Activated CD8-positive, alpha-beta T cell treated with anti-CD3 and anti-CD28 coated beads for 36 hours (primary cell): Measurements from ENCODE around the gene PUS1. TPM values are rescaled to one million over a fixed set of nuclear protein-coding genes. Genes with fewer than 3 reads are reported as not detected.
A peak's percentile ranks its signal among the peaks of the same experiment; 100 is the strongest.

Experiments
- ATAC-seq: fragments of 200-7000 bp; cut with Tn5 transposase; one replicate; pipeline ENCODE4 v1.10.0; 2021; ENCODE audit warnings: mild to moderate bottlenecking, moderate library complexity
- CTCF ChIA-PET: fragments of 350-600 bp; sonication (Branson Sonifier 250); formaldehyde crosslinking; loops from one replicate; lab custom pipeline; 2021; ENCODE audit warnings: antibody characterized with exemption; lab: Charles Lee
- POLR2A ChIA-PET: fragments of 350-600 bp; sonication (Branson Sonifier 250); formaldehyde crosslinking; loops from one replicate; lab custom pipeline; 2021; ENCODE audit warnings: antibody characterized with exemption; lab: Charles Lee
- DNase-seq: peaks from one replicate; pipeline ENCODE4 v3.0.0-alpha.2; 2020
- H3K27ac Mint-ChIP-seq: one replicate; pipeline ENCODE4 v1.8.0; 2021; ENCODE audit warnings: mild to moderate bottlenecking, mixed read lengths
- H3K27me3 Mint-ChIP-seq: one replicate; pipeline ENCODE4 v1.8.0; 2021; ENCODE audit warnings: mixed read lengths
- H3K36me3 Mint-ChIP-seq: one replicate; pipeline ENCODE4 v1.8.0; 2021; ENCODE audit warnings: low read depth, mixed read lengths
- H3K4me1 Mint-ChIP-seq: one replicate; pipeline ENCODE4 v1.8.0; 2021; ENCODE audit warnings: low read depth, mixed read lengths
- H3K4me3 Mint-ChIP-seq: one replicate; pipeline ENCODE4 v1.8.0; 2021; ENCODE audit warnings: mild to moderate bottlenecking, moderate library complexity, mixed read lengths
- H3K9me3 Mint-ChIP-seq: one replicate; pipeline ENCODE4 v1.8.0; 2021; ENCODE audit warnings: mixed read lengths
- CTCF ChIP-seq: fragments of 200-600 bp; IDR thresholded peaks from one replicate; pipeline ENCODE4 v1.8.0; 2022; ENCODE audit warnings: antibody characterized with exemption, mild to moderate bottlenecking
- intact Hi-C: fragments of 100-400 bp; cut with micrococcal nuclease; formaldehyde crosslinking; loops from one replicate; pipeline ENCODE4 v1.10.0; 2022
- total RNA-seq, 2 experiments: library from RNA; stranded (reverse); gene quantifications; one replicate each; pipeline ENCODE4 v1.2.3, GENCODE V29; 2021

Gene PUS1
- total RNA-seq, 2 experiments from 2014 or later = 68.2 to 71.7 TPM

GRCh38 chr12:131927110-131928079, 1.7 kb upstream of the PUS1 start:
- no peaks in the 10 kb centered on the region for H3K9me3 Mint-ChIP-seq
- no peak for TF ChIP-seq CTCF
- H3K4me3 Mint-ChIP-seq = peak overlapping the region; percentile 94
- peaks cover 20% of the 10 kb centered on the region for H3K36me3 Mint-ChIP-seq
- intact Hi-C loops = no loop called here
- no peak overlapping the region for H3K27ac Mint-ChIP-seq
- ATAC-seq (no peak), DNase-seq (no peak)
- H3K27me3 Mint-ChIP-seq = no peaks in the 10 kb centered on the region
- ChIA-PET POLR2A (interaction anchor here (1.0 to 1.2 kb wide), 2 partner anchors 23 to 31 kb away, joined by 3 to 6 read pairs; partner anchors contain the start of gene EP400), CTCF (no interaction called here)
- peaks cover 18% of the 10 kb centered on the region for H3K4me1 Mint-ChIP-seq

GRCh38 chr12:131928080-131928710, 881 bp upstream of the PUS1 start:
- intact Hi-C loops = no loop called here
- POLR2A ChIA-PET = interaction anchor here (0.7 to 1.9 kb wide), 4 partner anchors 15 to 32 kb away, joined by 3 to 7 read pairs (median 4); partner anchors contain the start of gene EP400

GRCh38 chr12:131929581-131930456, 743 bp downstream of the PUS1 start:
- TF ChIP-seq CTCF = no peak

More at GRCh38 chr12:131928080-131928710, 881 bp upstream of the PUS1 start:
- TF ChIP-seq CTCF = no peak
- Mint-ChIP-seq H3K27me3 (no peaks in the 10 kb centered on the region), H3K36me3 (peaks cover 26% of the 10 kb centered on the region), H3K4me1 (peaks cover 20% of the 10 kb centered on the region), H3K9me3 (no peaks in the 10 kb centered on the region), H3K4me3 (peak overlapping the region; percentile 94), H3K27ac (peak overlapping the region; percentile 83)
- CTCF ChIA-PET = no interaction called here
- DNase-seq (peak; percentile 47), ATAC-seq (peak; percentile 6)

GRCh38 chr12:131930510-131930909, 1.4 kb downstream of the PUS1 start:
- H3K27ac Mint-ChIP-seq = peak overlapping the region; percentile 87
- no peaks in the 10 kb centered on the region for H3K27me3 Mint-ChIP-seq
- CTCF ChIA-PET = interaction anchor here (0.9 to 1.1 kb wide), 3 partner anchors 18 to 38 kb away, joined by 3 read pairs; no protein-coding TSS in a partner anchor
- intact Hi-C loops = no loop called here
- DNase-seq (no peak), ATAC-seq (no peak)
- H3K9me3 Mint-ChIP-seq = no peaks in the 10 kb centered on the region
- no peak for TF ChIP-seq CTCF
- H3K4me1 Mint-ChIP-seq = peaks cover 18% of the 10 kb centered on the region
- H3K4me3 Mint-ChIP-seq = peak overlapping the region; percentile 94
- peaks cover 37% of the 10 kb centered on the region for H3K36me3 Mint-ChIP-seq
- POLR2A ChIA-PET = interaction anchor here (1.3 to 1.9 kb wide), 4 partner anchors 8 to 34 kb away, joined by 7 to 11 read pairs (median 10); partner anchors contain the start of gene EP400

More at GRCh38 chr12:131929581-131930456, 743 bp downstream of the PUS1 start:
- intact Hi-C loops = no loop called here
- Mint-ChIP-seq H3K4me1 (peaks cover 18% of the 10 kb centered on the region), H3K36me3 (peaks cover 35% of the 10 kb centered on the region), H3K27ac (peak overlapping the region; percentile 93), H3K27me3 (no peaks in the 10 kb centered on the region), H3K9me3 (no peaks in the 10 kb centered on the region), H3K4me3 (peak overlapping the region; percentile 94)
- ChIA-PET CTCF (interaction anchor here (0.7 to 1.1 kb wide), 4 partner anchors 17 to 38 kb away, joined by 3 to 5 read pairs (median 3); no protein-coding TSS in a partner anchor), POLR2A (interaction anchor here (0.7 to 1.9 kb wide), 5 partner anchors 9 to 99 kb away, joined by 3 to 11 read pairs (median 9); partner anchors contain the start of gene EP400)
- DNase-seq (peak; percentile 46), ATAC-seq (peak; percentile 8)
